Muscle of back (tissue), 11 donors: Measurements from ENCODE around the gene TSPEAR. TPM values are rescaled to one million over a fixed set of nuclear protein-coding genes. Genes with fewer than 3 reads are reported as not detected.
A peak's percentile ranks its signal among the peaks of the same experiment; 100 is the strongest.
"Not testable (repeated sequence)": the region's sequence is repeated elsewhere in the genome, so short reads cannot be mapped to it uniquely, and the experiment has no call there.

Experiments
- DNase-seq, 3 donors: peaks; one replicate each; pipeline versions ENCODE4 v3.0.0 to v3.0.0-alpha.2; 2013
- polyA plus RNA-seq, 10 donors: library from polyadenylated mRNA; unstranded; fragments of 120-200 nt; gene quantifications; one replicate each; pipeline ENCODE4 v1.2.1, GENCODE V29; 2013; ENCODE audit not compliant: insufficient read length in 10 of 10

Gene TSPEAR
- polyA plus RNA-seq, 10 donors: 0.10 to 3.2 (median 0.22) TPM; not detected in 1

DNA sequence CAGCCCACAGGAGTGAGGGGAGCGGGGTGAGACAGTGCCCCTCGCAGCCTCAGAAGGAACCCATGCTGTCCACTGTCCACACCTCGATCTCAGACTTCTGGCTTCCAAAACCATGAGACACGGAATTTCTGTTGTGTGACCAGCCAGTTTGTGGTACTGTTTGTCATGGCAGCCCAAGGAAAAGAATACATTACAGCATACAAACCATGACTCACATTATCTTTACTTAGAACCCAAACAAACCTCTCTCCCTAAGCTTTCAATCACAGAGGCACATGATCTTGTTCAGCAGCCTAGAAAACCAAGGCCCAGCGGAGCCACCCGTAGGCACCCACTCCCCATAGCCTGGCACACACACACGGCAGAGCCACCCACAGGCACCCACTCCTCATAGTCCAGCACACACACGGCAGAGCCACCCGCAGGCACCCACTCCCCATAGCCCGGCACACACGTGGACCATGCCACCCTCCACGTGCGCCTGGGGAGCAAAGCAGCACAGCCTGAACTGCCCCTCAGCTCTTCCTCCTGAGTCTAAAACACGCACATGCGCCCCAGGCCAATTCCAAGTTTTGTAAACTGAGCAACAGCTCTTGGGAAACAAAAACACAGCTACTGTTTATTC, 138.3 kb downstream of the TSPEAR start:
- no peak for DNase-seq

DNA sequence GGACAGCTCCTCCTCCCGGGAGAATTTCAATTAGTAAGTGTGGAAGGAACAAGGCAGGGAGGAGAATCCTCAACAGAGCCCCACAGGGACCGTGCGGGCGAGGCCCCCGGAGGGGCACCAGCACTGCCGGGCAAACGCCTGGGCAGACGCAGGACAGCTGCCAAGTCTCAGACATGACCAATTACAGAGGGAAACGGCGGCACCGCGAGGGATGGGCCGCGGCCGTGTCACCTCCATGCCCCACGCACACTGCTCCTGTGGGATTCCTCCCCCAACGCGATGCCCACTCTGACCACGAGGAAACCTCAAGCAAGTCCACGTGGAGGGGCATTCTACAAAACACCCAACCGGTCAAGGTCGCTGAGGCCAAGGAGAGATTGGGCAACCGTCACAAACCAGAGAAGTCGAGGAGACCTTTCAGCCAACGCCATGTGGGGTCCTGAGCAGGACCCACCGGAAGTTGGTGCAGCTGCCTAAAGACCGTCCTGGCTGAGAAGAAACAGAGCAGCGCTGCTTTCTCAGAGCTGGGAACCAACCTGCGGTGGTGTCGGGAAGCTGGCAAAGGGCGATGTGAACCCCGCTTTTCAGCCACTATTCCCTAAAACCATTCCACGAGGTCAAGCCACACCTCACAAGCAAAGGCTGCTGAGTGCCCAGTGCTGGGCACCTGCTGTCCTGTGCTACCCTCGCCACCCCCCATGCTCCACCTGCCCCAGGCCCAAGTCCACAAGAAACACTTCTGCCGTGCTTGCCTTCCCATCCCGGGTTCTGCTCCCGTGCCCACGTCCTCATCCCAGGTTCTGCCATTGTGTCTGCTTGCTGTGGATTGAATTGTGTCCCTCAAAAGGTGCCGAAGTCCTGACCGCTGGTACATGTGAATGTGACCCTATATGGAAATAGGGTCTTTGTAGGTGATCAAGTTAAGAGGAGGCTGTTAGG, 139.3 kb downstream of the TSPEAR start:
- no peak for DNase-seq

DNA sequence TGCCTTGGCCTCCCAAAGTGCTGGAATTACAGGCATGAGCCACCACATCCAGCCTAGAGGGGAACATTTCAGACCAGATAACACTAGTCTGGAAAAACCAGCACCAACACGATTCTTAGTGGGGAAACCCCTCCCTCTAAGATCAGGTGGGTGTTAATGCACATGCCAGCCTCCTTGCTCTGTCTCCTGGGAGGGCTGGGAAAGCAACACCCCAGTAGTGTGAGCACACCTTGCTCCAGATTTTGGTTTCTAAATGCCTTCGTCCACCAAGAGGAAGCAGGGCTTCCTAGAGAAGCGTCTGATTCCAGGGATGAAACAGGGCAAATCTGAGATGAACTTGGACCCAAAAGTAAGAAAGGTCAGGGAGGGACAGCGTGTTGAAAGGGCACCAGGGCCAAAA, 140.1 kb downstream of the TSPEAR start:
- no peak for DNase-seq

DNA sequence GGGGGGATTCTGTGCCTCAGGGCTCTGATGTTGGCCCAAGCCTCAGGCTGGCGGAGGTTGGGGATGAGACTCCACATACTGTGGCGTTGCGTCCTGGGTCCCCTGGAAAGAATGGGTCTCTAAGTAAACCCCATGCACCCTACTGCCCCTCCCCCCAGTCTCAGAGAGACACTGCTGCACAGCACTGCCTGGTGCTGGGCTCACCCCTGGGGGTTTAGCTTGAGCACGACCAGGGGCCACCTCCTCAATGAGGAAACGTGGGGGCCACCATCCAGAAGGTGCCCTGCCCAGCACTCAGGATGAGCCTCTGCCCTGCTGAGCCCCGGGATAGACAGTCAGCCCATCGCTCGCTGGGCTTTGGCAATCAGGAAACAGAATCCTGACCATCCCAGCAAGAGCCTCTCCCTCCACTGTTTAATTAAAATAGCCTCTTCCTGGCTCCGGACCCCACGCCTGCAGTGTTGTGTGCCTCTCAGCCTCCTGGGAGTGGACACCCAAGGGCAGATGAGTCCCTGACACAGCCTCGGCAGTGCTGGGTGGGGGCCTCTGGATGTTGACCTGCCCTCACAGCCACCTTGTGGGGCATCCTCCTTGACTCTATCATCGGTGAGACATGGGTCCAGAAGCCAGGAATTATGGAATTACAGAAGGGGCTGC, 141.4 kb downstream of the TSPEAR start:
- DNase-seq: no peak

DNA sequence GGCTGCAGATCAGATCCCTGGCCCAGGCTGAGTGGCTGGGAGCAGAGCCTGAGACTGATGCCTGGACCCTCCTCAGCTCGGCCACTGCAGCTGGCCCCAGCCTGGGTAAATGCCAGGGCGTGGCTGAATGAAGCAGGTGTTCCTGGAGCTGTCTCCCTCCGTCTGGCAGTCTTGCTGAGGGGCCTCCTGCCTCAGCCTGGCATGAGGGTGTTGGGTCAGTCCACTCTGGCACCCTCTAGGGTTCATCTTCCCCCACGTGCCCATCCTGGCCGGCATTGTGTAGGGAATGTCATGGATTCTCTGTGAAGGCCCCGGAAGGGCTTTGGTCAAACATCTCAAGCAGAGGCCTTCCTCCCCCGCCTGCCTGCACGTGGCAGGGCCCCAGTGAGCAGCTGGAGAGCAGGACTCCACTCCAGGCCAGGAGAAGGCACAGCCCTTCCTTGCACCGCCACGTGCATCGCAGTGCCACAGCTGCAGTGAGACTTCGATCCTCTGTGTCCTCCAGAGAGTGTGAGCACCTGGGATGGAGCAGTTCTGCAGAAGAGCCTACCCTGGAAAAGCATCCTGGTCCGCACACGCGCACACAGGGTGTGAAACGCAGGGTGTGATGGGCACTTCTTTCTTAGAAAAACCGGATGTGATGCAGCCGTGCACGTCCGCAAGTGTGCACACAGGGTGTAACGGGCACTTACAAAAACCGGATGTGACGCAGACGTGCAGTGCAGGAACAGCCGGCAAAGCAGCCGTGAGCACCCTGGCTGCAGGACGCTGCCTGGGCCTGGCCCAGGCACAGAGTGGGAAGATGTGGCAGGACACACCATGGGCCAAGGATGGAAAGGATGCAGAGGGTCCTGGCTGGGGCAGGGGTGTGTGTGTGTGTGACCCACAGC, 142.5 kb downstream of the TSPEAR start:
- DNase-seq: peak in 1 of 3 donors; percentile 32

DNA sequence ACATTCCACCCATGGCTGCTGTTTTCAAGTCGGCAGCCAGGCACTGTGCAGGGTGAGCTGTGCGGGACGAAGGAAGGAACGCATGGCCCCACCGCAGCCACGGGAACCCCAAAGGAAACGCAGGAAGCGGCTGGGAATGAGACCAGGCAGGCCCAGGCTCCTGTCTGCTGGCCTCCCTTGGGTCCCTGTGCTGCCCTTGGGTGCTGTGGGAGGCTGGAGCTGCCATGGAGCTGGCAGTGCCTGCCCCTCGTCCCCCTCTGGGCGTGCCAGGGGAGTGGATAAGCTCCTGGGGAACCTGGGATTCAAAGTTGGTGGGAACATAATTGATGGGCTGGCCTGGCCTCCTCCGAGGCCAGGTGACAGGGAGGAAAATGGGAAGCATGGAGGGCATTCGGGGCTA, 143.1 kb downstream of the TSPEAR start:
- no peak for DNase-seq

DNA sequence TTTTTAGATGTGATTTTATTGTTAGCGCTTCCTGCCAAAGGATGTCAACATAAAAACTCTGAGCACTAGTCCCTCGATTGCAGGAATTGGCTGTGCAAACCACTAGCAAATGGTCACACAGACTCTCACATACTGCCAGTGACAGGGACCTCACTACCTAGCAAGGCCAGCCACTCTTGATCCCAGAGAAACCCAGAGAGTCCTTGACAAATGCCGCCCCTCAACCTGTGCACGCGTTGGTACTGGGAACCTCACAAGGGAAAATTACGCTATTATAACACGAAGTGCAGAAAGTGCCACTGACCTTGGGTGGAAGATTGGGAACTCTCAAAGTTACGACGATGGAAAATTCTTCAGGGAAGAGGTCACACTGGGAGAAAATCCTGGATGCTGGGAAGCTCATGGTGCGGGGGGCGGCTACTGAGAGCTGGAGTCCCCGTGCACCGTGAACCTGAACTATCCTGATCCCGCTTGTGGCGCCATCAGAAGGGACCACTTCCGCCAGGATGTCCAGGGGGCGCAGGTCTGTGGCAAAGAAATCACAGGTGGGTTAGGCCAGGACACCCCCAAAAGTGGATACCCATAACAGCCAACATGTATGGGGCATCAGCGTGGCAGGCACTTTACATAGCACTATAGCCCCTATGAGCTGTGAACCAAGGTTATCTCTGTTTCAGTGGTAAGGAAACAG, 143.7 kb downstream of the TSPEAR start:
- DNase-seq: no peak

DNA sequence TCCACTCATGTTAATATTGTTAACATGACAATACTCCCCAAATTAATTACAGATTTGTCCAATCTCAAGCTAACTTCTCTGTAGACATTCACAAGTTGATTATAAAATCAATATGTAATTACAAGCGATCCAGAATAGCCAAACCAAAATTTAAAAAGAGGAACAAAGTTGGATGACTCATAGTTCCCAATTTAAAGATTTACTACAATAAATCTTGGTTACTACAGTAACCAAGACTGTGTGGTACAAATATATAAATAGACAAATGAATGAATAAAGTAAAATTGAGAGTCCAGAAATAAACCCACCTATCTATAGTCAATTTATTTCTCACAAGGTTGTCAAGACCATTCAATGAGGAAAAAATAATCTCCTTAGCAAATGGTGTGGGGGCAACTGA, 145.0 kb downstream of the TSPEAR start:
- no peak for DNase-seq

DNA sequence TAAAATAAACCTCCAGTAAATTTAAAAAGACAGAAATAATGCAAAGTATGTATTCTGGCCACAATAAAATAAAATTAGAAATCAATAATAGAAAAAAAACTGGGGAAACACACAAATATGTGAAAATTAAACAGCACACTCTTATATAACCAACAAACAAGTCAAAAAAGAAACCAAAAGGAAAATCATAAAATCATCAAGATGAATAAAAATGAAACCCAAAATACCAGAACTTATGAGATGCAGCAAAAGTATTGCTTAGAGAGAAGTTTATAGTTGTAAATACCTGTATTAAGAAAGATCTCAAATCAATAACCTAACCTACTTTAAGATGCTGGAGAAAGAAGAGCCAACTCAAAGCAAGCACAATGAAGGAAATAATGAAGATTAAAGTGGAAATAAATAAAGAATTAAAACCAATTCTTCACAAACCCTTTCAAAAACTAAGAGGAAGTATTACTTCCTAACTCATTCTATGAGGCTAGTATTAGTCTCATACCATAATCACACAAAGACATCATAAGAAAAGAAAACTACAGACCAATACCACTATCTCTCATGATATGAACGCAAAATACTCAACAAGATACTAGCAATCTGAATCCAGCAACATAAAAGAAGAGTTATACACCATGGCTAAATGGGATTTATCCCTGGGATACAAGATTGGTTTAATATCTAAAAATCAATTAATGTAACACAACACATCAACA, 146.3 kb downstream of the TSPEAR start:
- DNase-seq: no peak

DNA sequence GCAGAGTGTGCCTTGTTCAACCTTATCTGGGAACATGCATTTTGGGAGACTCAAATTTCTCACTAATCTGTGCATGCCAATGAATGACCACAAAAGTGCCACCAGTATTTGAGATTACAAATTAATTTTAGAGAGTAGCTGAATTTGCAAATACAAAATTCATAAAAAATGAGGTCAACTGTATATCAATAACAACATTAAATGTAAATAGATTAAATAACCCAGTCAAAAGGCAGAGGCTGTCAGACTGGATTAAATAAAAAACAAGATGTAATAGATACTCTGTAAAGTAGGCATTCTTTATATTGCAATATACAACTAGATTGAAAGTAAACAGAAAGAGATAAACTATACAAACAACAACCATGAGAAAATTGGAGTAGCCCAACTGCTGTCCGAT, 147.3 kb downstream of the TSPEAR start:
- no peak for DNase-seq

DNA sequence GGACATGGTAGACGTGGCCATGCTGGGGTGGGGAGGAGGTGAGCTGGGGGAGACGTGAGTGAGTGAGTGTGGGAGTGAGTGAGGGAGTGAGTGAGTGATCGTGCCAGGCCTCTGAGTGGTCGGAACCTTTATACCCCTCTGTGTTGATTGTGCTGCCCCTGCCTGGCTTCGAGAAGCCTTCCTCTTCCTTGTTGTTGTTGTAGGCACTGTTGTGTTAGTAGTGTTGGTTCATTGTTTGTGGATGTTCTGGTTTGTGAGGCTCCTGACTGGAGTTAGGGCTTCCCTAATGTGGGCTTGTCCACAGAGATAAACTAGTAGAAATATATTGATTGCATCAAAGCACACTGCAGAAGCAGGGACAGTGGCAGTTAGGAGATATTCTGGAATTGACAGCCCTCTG, 152.7 kb downstream of the TSPEAR start, which contains the start of gene KRTAP10-3:
Gene KRTAP10-3 (minus strand): TSS at position 101 of the 400 bp plus-strand sequence. CDS start 80 bp downstream, at position 21.
- DNase-seq: no peak

DNA sequence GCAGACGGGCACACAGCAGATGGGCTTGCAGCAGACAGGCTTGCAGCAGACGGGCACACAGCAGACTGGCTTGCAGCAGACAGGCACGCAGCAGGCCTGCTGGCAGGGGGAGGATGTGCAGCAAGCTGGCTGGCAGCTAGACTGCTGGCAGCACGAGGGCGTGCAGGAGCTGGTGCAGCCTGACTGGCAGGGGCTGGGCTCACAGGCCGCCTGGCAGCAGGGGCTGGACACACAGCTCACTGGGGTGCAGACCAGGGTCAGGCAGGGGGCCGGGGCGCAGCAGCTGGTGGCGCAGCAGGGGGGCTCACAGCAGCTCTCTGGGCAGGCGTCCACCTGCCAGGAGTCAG, 153.1 kb downstream of the TSPEAR start:
- DNase-seq: not testable (repeated sequence)

DNA sequence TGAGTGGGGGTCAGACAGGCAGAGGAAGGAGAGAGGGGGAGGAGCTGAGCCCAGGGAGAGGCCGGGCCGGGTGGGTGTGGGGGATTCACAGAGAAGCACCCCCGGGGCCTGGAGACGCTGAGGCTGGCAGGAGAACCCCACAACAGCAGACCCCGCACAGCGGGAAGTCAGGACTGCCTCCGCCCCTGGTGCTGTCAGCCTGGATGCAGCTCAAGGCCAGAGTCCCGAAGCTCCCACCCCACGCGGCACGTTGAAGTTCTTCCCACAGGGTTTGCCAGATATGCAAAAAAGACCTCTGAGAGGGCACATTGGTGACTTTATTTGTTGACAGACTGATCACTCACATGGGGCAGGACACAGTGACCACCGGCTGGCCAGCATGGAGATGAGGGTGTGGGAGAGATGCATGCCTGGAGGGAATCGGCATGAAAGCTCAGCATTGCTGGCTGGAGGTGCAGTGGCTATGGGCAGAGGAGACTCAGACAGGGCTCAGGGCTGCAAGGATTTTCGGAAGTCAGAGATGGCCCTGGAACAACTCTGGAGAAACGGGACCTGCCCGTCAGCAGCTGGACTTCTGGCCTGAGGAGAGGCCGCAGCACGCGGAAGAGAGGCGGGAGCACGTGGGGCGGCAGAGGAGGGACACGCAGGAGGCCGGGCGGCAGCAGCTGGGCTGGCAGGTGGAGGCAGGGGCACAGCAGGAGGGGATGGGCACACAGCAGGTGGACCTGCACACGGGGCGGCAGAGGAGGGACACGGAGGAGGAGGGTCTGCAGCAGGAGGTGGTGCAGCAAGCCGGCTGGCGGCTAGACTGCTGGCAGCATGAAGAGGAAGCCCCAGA, 153.7 kb downstream of the TSPEAR start:
- no peak for DNase-seq

DNA sequence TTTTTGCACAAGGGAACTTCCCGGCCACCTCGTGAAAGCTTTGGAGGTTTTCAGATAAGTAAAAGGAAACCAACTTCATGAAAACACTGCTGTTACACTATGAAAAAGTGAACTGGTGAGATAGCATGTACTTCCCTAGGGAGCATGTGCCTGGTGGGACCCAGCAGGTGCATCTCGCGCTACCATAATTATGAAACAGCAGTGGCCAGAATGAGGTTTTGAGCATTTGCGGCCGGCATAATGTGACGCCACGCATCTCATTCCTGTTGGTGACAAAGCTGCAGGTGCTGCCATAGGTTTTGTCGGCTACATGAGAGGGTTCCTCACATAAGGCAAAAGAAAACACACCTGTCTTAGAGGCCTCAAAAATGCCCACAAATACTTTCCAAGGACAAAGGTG, 154.5 kb downstream of the TSPEAR start:
- no peak for DNase-seq

DNA sequence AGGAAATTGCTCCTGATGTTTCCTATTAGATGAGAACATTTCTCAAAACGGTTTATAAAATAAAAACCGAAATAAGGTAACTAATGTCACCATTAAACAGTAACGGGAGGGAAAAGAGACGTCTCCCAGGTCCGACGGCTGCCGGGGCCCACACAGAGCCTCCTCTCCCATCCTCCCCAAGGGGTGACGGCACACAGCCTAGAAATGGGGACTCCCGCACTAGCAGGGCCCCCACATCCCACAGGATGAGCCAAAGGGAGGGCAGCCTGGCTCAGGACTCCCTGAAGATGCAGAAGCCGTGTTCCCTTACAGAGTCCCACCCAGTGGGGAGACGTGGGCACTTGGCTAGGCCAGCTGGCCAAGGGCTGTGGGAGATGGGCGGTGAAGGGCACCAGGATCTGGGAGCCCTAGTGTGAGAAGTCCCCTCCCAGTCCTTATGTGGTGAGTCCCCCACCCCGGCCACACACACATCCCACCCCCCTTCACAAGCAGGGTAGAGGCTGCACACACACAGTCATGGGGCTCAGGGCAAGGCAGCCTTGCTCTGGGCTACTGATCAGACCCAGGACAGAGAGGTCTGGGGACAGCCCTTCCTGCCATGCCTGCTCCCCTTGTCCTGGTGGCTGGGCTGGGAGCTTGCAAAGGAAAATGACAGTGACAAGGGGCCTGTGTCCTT, 156.0 kb downstream of the TSPEAR start:
- DNase-seq: no peak

DNA sequence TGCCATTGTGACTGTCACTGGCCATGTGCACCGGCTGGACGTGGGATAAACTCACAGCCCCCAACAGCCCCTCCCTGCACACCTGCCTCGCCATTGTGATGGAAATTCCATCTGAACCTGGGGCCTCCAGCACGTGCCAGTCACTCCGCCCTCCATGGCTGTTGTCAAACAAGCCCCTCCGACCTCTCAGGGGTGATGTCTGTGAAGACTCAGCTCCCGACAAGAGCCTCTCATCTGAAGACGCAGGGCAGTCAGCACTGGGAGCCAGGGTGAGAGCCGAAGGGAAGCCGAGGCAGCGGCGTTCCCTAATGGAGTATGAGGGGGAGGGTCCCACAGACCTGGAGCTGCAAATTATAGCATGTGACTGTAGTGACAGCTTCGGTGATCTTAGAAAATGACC, 158.7 kb downstream of the TSPEAR start:
- DNase-seq: no peak

DNA sequence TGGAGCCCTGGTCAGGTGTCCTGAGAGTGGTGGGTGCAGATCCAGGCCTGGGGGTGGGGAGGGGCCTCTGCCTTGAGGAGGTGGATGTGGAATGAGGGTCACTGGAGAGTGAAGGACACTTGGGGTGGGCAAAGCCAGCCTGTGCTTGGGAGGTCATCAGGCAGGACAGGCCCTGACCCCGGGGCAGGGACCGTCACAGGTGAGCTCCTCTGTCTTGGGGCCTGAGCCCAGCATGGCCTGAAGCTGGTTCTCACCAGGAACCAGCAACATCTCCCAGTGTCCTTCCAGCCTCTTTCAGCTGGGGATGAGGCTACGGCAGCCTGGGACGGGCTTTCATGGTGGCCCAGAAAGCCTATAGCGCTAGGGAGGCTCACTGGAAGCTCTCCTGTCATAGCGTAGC, 159.2 kb downstream of the TSPEAR start:
- no peak for DNase-seq

DNA sequence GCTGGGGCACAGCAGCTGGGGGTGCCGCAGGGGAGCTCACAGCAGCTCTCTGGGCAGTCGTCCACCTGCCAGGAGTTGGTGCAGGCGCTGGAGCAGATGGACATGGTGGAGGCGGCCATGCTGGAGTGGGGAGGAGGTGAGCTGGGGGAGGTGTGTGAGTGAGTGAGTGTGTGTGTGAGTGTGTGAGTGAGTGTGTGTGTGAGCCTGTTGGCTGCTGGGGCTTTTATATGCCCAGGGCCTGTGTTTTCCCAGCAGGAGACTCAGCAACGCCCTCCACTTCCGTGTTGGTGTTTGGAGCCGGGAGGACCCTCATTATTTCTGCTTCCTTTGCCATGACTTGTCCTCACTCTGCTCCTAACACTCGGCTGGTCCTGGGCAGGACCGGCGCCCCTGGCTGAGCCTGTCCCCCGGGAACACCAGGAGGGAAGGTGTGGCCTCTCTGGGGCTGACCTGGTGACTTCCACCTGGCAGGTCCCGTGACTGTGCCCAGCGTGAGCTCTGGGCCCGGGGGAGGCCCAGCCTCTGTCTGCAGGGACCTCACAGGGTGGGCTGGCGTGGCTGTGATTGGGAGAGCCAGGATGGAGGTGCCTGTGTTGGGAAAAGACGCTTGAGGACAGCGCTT, 159.9 kb downstream of the TSPEAR start, which contains the start of gene KRTAP10-2:
Gene KRTAP10-2 (minus strand): TSS at position 166 of the 622 bp plus-strand sequence. CDS start 47 bp downstream, at position 119.
- no peak for DNase-seq
